OCI-M1 (cell line): ENCODE data around the gene CD96.

Experiments used
- DNase-seq: peaks from one replicate; lab custom pipeline; 2025; lab: John Stamatoyannopoulos, UW

CD96 gene

GRCh38 chr3:111594781-111595180 lies 52.8 kb downstream of the CD96 start:
- no peak for DNase-seq

- no peak for DNase-seq
These were observed 53.2 kb downstream of the CD96 start, which contains the start of gene ZBED2 for GRCh38 chr3:111595232-111595631. Gene ZBED2 (minus strand): TSS chr3:111595346. CDS start chr3:111594201, 1,145 bp downstream.

DNA sequence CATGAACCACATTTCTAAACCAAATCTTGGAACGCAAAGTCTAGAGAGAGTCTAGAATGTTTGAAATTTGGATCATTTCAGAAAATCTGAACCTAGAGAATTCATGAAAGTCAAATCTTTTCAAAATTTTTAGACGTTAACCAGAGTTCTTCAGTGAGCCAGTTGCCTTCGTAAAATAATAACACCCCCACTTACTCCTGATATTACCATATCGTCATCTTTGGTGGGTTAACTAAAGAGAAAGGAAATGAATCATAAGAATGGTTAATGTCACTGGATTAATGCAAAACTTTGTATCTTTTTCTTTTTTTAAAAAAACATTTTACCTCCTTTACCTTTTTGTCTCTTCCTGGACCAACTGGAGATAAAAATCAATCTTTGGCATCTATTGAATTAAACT lies 54.3 kb downstream of the CD96 start:
- no peak for DNase-seq

- no peak for DNase-seq
These were observed 56.1 kb downstream of the CD96 start for GRCh38 chr3:111598139-111598538.

DNA sequence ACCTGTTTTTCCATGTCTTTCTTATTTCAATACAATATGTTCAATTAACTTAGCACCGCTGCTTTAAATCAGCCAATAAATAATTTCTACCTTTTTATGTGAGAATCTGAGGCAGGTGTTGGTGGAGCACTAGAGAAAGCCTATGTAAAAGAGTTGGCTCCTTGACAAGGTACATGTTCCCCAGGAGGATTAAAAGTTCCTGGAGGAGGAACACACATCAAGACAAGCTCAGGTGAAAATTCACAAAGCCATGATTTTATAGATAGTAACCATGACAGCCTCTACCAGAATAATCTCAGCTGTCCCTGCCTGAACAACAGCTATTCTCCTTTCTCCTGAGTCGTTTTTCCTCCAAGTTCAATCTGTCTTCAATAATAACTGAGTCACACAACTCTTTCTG lies 56.6 kb downstream of the CD96 start:
- DNase-seq: no peak

DNA sequence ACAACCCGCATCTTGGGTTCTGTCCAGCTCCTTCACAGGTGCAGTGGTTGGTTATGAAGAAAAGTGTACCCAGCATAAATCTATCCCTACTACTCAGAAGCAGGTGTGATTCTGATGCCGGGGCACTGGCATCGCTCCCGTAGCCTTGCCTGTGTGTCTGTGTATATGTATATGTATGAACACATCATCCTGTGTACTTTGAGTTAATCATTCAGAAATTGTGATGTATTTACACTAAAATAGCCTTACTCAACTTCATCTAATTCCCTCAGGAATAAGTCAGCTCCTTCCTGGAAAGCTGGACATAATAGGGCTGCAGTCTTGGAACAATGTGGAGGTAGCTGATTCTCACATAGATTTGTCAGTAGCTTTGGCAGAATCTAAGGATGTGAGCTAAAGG lies 59.8 kb downstream of the CD96 start:
- no peak for DNase-seq

- no peak for DNase-seq
These were observed 61.7 kb downstream of the CD96 start for GRCh38 chr3:111603679-111604078.

DNA sequence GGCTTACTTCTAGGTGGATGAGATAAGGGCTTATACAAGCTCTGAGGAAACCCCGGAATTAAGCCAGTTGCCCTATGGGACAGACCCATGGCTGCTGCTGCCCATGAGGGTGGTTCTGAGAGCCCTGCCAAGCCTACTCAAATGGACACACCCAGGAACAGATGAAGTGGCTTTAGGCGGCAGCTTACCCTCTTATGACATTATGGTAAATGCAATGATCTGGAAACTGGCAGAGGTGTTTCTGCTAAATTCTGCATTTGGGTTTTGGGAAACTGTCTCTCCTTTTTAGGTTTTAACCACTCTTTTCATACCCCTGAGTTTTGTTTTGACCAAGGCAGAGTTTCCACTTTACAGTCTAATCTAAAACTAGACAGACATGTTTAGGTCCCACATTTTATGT lies 62.1 kb downstream of the CD96 start:
- no peak for DNase-seq

GRCh38 chr3:111605018-111605417 lies 63.0 kb downstream of the CD96 start:
- no peak for DNase-seq

DNA sequence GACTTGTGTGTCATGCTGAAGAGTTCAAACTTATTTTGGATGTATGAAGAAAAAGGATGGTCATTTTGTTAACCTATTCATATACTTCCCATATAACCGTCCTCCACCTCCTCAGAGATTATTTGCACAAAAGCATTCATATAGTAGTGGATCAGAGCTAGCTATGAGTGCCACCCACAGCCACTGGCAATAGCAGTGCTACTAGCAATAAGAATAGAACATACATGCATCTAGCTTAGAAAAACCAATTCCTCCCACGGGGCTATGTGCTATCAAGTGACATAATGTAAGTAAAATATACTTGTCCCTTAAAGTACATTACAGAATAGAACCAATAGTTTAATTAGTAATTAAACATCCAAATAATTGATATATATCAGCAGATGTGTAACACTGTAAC lies 63.5 kb downstream of the CD96 start:
- DNase-seq: no peak

DNA sequence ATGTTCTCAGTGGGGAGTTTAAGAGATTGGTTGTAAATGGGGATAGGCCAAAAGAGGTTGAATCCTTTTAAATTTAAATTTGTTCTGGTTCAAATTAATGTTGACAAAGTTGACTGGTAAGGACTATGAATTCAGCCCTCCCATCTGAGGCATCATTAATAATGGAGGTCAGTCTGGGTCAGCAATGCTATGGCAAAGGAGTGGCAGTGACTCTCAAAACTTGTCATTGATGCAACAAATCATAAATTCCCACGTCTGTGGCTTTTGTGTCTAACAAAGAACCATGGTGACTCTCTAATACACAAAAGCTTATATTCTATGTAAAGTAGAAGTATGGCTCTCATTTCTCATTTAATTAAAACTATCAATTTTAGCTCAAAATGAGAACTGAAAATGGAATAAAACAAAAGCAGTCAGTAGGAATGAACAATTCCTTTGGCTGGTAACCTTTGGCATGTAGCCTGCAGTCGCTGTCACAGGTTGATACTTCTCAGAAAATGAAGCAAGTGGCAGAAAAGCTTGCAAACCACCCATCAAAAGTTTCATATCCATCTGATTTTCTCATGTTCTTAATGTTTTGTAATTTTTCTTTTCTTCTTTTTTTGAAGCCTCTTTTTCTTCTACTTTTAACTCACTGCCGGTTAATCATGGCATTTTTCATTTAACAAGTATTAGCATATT lies 65.4 kb downstream of the CD96 start:
- DNase-seq: no peak

DNA sequence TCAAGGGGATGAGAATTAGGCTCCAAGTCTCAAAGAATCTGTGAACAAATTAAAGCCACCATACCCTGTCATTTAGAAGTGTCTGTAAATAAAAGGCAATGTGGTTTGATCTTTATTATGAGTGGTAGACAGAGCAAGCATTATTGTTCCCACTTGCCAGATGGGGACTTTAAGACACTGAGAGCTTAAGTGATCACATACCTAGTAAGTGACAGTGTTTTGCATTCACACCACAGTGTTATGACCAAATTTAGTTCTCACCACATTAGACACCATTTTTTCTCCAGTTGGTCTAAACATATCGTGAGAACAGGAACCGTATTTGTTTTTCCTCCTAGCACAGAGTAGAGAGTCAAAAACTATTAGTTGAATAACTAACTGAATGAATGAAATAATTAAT lies 66.4 kb downstream of the CD96 start:
- DNase-seq: no peak

DNA sequence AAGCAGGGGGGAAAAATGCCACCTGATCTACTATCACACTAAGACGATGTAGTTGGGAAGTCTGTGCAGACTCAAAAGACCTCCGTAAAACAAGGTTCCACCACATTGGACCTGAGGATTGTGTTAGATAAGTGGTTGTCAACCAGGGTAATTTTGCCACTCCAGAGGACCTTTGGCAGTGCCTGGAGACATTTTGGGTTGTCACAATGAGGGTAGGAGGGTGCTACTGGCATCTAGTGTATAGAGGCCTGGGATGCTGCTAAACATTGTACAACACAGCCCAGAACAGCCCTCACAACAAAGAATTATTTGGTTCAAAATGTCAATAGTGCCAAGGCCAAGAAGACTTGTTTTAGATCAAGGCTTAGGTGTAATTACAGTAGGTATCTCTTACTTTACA lies 67.7 kb downstream of the CD96 start:
- DNase-seq: no peak

DNA sequence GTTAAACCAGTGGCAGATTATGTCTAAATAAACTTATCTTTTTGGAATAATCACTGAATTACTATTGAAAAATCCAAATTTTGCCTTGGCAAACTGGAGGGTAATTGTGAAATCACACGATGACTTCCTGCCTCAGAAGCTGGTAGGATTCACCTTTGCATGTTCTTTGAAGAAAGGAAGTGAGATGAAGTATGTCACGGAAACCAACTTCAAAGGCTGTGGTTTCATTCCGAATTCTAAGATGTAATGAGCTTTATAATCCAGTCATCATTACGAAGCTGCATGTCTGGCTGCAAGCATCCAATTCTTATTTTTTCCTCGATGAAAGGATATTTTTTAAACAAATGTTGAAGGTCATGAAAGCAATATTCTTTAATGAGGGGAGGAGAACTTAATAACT lies 68.2 kb downstream of the CD96 start:
- no peak for DNase-seq

GRCh38 chr3:111610612-111611054 lies 68.6 kb downstream of the CD96 start:
- no peak for DNase-seq

DNA sequence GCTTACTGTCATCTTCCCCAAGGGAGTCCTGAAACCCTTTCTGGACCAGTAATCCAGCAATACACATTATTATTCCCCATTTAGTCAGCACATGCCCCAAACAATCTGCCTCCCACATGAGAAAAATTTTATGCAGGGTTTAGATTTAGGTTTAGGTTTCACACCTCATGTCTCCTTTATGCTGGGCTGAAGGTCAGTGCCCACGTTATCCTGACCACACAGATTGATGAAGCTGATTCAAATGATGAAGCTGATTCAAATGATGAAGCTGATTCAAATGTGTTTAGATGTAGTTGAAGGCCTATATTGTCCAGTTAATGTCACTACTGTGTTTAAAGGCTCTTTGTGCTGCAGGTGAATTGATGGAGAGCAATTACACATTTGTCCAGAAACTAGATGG lies 71.3 kb downstream of the CD96 start:
- DNase-seq: no peak

- no peak for DNase-seq
These were observed 73.9 kb downstream of the CD96 start for GRCh38 chr3:111615880-111616279.

DNA sequence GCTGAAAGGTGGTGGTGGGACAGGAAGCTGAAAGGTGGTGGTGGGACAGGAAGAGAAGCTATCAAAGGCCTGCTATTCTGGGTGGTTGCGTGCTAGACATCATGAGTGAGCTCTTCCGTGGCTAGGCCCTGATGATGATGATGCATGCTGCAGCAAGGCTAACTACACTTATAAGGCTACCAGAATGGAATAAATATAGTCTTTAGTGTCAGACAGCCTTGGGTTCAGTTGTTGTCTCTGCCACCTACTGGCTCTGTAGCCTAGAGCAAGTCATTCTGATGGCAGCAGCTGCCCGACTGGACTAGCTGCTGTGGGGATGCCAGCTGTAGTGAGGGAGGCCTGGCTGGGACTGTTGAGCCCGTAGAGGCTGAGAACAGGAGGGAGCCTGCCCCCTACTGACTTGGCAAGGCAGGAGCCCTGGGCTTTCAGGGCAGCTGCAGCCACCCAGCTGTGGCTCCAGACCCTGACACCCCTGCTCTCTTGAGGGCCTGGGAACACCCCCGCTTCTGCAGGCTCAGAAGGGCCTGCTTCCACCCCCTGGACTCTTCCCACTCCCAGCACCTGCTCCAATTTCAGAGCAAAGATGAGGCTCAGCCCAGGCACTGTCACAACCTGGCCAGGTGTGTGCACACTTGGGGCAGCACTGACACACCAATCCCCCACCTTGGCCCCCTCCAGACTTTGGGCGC lies 74.6 kb downstream of the CD96 start:
- DNase-seq: no peak

- no peak for DNase-seq
These were observed 75.4 kb downstream of the CD96 start for GRCh38 chr3:111617406-111617805.

DNA sequence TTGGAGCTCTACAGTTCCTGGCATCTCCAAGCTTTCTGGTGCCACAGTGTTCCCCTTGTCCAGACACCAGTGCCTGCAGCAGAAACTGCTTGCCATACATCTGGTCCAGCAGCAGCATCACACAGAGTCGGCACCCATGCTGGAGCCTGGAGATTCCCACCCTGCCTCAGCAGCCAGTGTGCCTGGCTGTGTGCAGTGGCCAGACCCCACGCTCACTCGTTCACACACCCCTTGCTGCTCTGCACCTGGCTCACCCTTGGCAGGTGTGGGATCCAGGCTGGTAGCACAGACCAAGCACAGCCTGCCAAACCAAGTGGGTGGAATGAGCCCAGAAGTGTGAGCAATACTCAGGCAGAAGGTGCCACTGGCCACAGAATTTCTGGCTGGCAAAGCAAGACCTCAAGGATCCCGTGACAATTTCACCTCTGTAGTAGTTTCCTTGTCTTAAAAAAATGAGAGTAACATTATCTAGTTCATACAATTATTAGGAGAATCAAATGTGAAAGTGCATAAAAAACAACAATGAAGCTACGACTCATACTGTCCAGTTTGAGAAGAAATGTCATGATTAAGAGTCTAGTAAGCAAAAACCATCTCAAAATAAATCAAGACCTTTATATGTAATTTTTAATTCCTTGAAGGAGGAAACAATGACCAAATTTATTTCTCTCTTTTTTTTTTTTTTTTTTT lies 76.1 kb downstream of the CD96 start:
- DNase-seq: no peak

DNA sequence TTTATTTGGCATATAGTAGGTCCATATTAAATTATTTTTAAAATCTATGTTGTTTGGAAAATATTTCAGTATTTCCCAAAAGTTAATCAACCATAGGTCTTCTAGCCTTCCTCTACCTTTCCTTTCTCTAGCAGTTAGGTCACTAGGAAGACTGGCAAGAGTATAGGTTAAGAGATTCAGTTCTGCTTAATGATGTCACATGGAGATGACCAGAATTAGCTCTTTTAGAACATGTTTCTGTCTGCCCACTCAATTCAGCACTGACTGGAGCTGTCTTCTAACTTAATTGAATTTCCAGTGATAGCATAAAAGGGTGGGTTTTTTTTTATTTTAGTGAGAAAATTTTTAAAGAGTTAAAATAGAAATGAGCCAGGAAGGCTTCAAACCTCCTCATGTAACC lies 76.9 kb downstream of the CD96 start:
- no peak for DNase-seq

DNA sequence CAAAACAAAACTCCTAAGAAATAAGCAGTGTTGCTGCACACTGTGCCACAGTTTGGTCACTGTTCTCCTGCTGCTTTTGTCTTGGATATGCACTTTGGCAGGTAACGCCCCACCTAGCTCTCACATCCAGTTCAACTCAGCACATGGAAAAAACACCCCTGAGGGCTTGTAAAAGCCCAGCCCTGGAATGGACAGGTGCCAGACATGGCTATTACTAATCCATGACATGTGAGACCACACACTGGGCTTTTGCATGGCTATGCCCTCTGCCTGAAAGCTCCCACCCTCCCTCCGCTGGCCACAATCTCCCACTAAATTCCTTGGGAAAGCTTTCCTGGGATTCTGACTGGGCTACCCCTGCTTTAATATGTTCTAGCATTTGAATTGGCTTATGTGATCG lies 77.8 kb downstream of the CD96 start:
- no peak for DNase-seq

DNA sequence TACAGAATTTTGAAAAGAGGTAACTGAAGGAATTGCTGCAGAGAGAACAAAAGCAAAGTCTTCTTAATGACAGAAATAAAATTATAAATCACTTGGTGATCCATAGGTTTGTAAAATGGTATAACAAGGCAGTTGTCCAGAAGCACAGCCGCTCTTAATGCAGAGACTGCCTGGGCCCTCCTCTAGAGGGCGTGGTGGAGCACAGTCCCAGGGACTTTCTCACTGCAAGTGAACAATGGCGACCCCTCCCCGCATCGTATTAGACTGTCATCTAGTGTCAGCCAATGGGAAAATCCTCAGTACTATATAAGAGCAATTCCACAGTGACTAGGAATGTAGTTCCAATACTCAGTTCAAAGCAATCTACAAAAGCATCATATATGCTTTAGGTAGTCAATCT lies 79.5 kb downstream of the CD96 start:
- peak; percentile 45 for DNase-seq
